Activated naive CD4-positive, alpha-beta T cell treated with Interleukin-2 at 50 U/mL for 16 hours (primary cell): ENCODE results near the gene PTPRM.

Experiments used
- DNase-seq: peaks from one replicate; pipeline ENCODE4 v3.0.0-alpha.2; 2020

PTPRM gene

DNA sequence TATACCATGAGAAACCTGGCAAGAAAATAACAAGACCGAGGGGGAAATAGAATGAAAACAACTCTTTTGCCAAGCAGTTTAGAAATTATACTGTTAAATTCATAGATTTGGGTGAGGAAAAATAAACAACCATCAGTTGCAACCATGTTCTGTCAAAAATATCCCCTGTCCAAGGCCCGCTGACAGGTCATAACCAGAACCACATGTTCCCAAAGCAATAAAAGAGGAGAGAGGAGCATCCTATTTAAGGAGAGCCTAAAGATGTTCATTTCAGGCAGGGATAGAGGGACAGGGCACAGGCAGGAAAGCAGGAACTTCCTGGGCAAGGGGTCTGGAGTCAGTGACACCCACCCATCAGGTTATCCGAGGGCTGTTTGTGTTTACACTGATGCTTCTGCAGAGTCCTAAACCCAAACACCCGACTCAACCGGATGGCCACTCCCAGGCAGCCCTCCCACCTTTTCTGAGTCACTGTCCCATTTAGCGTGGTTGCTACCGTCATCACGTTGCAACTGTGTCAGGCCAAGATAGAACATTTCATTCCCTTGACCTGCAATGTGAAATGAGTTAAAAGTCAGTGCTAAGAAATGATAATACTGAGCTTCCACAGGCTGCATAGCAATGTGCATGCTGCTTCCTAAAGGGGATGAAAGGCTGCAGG lies 573.9 kb downstream of the PTPRM start:
- no peak for DNase-seq

DNA sequence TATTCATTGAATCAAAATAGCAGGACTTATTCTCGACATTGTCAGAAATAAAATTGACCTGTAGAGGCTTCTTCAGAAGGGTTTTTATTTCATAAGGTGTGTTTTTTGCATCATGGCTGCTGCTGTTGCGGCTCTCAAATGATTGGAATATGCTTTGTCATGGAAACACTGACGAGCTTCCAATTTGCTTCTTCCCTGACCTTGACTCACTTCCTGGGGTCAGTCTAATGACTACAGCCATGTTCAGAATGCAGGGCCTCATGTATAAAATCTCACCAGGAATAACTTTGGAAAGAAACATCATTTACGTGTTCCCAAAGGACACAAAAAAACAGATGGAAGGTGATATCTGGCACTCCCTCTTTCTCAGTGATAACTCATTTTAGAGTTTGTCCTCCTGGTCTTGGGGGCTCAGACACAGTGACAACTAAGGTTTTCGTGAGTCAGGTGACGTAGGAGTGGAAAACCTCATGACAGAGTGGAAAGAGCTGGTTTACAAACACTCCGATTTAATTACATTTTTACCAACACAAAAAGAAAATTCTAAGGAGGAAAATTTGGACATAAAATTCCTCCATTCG lies 575.1 kb downstream of the PTPRM start:
- DNase-seq: no peak

DNA sequence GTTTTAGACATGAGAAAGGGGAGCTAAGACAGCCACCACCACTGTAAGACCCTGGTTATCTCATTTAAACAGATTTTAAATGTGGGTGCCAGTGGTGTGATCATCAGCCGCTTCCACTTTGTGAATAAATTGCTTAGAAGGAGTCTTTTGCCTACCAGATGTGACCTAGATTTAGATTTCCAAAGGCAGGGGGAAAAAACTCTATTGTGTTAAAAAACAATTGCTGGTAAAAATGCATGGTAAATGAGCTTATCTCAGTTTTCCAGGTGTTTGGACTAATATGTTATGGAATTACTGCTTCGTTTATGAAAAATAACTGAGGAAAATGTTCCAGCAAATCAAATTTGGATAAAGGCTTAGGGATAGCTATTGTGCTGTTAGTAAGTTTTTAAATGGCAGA lies 575.8 kb downstream of the PTPRM start:
- DNase-seq: no peak

DNA sequence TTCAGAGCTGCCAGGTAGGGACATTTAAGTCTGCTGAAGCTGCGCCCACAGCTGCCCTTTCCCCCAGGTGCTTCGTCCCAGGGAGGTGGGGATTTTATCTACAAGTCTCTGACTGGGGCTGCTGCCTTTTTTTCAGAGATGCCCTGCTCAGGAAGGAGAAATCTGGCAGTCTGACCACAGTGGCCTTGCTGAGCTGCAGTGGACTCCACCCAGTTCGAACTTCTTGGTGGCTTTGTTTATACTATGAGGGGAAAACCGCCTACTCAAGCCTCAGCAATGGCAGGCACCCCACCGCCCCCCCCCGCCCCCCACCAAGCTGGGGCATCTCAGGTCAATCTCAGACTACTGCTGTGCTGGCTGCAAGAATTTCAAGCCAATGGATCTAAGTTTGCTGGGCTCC lies 584.1 kb downstream of the PTPRM start:
- DNase-seq: no peak

DNA sequence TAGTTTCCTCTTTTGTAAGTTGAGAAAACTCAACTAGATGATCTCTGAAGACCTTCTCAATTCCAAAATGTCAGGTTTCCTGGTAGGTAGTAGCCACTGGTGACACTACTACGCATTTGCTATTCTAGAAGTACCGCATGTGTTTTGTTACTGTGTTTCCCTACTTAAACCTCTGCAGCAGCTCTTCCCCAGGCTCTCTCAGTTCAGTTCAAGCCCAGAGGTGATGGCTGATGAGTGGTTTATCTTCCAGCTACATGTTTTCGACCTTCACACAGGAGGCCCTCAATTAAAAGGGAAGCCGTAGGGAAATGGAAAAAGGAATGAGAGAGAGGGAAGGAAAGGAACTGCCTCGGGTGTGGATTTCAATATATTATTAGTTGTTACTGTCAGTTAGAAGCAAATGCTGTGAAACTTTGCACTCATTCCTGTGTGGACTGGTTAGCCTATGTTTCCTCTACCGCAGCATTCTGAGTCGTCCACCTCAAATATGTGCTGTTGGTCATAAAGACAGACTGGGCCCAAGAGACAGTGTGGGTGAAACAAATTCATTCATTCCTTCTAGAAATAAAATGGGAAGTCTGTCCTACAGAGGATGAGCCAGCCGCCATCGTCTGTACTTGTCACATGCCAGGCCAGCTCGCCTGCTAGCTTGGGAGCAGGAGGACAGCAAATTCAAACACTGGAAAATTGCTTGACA lies 586.9 kb downstream of the PTPRM start:
- DNase-seq: no peak

DNA sequence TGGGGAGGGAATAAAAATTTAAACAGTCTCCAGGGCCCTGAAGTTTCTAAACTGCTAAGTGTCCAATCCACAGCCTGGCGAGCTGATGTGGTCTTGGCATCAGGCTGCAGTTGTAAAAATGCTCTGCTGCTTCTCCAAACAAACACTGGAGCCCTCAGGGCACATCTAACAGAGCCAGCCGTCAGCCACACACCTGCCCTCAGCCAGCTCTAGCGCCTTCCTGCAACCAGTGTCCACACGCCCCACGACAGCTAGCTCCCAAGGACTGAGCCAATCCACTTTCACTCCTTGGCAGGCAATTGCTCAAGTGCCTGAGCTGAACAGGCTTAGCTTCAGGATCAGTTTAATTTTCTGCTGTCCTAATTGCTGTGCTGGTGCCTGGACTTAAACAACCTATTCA lies 595.7 kb downstream of the PTPRM start:
- no peak for DNase-seq

DNA sequence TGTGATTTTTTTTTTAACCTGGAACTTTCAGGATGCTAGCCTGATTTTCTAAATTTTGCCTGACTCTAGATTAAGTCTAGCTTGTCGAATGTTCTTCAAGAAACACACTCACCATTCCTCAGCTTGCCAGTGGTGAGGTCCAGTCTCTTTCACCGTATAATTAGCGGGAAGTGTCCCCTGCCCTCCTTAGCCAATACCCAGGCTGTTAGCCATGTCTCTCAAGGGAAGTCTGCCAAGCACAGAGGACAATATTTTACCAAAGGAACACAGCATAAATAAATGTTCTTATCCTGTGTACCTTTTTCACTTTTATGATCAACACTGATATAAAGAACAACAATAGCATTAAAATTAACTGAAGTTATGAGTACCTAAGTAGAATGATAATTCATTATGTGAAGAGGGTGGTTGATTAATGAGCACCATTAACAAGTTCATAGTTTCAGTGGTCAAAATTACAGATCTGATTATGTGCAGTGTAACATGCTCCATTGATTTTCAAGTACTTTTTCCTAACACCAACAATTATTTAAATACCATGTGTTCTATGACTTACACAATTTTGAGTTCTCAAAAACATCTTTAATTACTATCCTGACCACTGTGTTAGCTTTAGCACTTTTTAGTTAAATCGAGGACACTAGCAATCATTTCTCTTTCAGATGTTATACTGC lies 596.3 kb downstream of the PTPRM start:
- DNase-seq: no peak

DNA sequence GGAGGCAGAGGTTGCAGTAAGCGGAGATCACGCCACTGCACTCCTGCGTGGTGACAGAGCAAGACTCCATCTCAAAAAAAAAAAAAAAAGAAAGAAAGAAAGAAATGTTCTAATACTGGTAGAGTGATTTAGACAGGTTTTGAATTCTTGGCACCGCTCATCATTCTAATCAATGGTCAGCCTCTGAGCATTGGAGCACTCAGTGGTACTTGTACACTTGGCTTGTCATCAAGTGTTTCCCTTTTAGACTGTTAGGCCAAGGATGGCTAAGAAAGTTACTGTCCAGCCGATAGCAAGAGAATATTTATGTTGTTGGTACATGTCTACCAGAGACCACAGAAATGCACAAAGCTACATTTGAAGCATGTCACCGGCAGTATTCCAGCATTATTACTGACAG lies 598.0 kb downstream of the PTPRM start:
- DNase-seq: no peak

DNA sequence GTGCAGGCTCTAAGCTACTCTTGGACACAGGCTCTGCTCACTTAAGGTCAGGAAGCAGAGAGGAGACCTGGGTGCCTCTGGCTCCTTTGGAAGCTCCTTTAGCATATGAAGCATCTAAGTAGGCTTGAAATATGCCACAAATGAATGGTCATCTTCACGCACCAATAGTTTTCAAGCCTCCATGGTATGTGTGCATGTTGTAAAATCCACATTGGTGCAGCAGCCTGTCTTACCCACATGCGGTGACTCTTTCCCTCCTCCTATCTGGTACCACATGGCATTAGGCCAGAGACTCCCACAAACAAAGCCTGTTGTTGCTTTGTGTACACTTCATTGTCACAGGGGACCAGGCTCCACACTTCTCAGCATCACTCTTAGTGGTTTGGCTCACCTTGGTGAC lies 599.9 kb downstream of the PTPRM start:
- no peak for DNase-seq

DNA sequence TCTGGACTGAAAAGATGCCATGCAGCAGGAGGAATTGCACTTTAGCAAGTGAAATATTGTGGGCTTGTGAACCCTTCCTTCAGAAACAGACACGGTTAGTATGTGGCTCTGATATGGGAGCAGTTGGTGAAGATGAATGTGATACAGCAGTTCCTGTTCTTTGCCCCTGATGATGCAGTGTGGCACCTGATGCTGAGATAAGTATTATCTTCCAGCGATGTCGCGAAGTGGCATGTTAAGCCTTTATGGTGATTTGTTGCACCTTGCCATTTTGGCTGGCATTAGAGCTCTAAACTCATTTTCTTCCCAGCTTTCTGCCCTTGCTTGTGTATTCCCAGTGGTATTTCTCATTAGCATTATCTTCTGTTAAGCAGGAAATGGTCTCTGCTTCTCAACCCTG lies 600.6 kb downstream of the PTPRM start:
- DNase-seq: no peak

DNA sequence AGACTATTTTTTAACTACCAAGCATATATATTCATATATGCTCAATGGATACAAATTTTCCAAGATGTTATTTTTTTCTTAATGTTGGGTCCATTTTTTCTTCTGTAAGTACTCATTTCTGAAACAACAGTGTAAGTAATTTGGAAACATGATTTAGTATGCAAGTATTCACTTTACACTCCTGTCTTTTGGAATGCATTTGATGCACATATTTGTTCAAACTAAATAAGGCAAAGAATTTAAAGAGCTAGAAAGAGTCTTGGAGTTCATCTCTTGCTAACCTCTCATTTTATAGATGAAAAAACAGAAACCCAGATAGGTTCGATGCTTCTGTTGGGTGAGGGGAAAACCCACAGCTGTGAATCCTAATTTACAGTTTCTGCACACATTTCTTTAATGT lies 602.6 kb downstream of the PTPRM start:
- DNase-seq: no peak

DNA sequence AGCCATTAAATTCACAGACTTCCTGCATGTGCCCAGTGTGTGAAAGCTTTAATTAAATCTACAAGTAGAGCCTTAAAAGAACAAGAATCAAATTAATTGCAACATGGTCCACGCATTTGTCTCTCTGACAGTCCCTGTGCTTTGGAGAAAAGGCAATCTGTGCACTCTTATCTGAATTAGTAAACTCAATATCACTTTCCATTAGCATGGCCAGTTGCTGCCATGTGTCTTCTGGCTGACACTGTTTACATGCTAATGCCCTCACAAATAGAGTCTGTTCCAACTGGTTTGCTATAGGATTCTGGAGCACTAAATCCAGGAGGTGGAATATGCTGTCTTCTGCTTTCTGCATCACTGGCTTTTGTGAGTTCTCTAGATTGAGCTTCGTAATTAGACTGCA lies 607.7 kb downstream of the PTPRM start:
- no peak for DNase-seq

DNA sequence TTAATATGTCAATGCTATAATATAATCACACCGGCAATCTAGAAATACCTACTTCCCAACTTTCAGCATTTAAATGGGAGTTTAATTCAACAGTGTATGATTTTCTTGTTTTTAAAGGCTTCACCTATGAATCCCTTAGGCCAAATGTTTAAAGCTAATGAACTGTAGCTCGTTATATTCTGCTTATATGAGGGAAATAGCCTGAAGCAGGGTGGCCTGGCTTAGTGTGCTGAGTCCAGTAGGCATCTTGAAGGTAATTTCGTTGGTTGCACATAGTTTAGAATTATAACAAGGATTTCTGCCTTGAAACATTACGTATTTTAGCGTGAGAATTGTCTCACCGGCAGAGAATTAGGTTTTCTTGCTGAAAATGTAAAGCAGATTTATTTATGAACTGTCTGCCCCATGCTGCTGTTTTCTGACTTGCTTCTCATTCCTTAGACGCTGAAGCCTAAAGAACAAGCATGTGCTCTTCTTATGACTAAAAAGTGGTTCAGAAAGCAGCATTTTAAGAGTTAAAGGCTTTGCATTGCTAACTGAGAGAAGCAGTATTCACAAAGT lies 608.5 kb downstream of the PTPRM start:
- DNase-seq: no peak

DNA sequence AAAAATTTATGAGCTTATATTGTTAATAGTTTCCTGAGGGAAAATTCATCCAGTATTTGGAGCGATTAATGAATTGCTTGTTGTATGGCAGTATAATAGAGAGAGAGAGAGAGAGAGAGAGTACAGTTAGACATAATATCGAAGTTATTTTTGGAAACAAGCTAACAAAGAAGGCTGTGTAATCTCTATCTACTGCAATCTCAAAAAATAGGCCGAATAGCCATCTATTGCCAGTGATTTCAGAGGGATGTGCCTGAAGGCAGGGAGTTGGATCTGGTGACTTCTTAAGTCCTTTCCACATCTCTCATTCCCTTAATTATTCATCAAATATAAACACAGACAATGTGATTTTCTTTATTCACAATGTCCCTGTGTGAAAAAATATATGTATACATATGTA lies 609.0 kb downstream of the PTPRM start:
- DNase-seq: no peak

DNA sequence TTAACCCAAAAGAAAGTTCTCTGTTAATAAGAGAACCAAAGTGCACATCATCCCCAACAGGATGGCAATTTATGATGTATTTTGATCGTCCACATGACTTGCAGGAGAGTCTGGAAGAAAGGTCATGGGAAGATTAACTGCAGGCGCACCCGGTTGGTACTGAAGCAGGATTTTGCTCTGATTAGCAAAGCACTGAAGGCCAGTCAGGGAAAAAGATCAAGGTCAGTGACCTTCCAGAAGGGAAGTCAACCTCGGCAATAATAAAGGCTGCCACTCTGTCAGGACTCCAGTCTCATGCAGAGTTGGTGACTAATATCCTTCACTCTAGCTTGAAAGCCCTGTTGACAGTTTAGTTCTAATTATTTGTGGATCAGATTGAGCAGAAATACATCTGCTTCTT lies 609.4 kb downstream of the PTPRM start:
- DNase-seq: no peak

DNA sequence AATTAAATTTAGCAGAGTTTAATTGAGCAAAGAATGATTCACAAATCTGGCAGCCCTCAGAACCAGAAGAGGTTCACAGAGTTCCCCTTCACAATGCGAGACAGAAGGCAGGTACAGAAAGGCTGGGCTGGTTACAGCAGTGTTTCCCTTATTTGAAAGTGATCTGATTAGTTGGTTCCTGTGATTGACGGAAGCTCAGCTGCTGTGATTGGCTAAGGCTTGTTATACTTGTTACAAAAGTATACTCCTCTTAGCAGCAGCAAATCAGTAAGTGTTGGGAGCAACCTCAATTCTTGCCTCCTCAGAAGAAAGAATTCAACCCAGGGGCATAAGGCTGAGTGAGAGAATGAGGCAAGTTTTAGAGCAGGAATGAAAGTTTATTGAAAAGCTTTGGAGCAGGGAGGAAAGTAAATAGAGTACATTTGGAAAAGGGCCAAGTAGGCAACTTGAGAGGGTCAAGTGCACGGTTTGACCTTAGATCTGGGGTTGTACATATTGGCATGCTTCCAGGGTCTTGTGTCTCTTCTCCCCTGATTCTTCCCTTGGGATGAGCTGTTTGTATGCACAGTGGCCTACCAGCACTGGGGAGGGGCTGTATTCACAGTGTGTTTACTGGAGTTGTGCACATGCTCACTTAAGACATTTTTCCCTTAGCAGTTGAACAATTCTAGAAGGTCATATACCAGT lies 610.4 kb downstream of the PTPRM start:
- no peak for DNase-seq

DNA sequence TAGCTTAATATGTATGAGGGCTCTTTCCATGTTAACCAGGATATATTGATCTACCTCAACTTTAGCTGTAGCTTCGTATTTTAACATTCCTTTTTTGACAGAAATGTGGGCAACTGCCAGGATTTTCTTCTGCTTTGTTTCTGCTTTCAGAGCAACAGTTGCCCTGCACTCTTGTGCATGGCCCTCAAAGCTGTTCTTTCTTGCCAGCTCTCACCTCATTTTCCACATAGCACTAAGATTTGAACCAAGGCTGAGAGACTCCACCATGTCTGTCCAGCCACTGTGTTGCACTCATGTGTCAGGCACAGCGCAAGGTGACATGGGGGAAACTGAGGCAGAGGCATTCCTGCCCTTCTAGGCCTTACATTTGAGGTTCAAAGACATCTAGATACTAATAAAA lies 619.3 kb downstream of the PTPRM start:
- no peak for DNase-seq

DNA sequence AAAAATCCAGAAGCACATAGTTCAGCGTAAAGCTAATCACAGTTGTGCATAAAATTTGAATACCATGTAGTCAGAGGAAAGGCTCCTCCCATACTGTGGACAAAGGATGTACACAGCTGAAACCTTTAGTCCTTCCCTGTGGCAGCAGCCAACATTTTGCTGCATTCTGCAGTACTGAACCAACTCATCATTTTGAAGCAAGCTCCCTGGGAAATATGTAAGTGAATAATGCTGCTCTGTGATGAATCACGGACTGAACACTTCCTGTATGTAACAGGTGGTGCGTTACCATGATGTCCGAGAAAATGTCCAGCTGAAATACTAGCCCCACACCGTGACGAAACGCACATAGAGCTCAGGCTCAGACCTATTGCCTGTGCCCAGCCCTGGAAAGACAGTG lies 621.1 kb downstream of the PTPRM start:
- DNase-seq: no peak

DNA sequence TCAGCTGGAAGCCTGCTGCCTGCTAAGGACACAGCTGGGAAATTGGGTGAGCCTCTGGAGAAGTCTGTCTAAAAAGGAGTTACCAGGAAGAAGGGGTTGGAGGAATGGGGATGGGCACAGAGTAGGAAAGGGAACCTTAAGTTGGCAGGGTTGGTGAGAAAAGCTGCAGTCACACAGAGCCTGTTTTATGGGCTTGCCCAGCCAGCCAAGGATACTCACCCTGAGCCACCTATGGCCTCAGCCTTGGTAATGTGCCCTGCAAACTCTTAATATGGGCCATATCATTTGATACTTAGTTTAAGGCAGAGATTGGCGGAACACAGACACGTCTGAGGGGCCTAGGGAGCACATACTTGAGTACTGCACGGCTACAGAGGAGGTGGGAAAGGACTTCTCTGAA lies 623.9 kb downstream of the PTPRM start:
- no peak for DNase-seq

DNA sequence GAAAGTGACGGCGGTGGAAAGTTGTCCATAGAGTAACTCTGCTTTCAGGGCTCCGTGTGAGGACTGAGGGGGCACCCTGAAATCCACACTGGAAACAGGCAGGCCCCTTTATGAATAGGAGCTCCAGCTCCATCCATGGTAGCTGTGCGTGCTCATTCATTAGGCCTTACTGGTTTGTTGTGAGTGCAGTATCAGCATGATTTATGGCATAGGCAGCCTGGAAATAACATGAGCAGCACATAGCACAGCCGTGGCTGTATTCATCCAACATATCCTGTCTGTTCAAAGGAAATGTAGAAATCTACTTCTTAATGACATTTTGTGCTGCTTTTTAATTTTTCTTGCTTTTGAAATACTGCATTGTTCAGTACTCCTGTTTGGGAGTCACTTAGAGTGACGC lies 627.3 kb downstream of the PTPRM start:
- no peak for DNase-seq

DNA sequence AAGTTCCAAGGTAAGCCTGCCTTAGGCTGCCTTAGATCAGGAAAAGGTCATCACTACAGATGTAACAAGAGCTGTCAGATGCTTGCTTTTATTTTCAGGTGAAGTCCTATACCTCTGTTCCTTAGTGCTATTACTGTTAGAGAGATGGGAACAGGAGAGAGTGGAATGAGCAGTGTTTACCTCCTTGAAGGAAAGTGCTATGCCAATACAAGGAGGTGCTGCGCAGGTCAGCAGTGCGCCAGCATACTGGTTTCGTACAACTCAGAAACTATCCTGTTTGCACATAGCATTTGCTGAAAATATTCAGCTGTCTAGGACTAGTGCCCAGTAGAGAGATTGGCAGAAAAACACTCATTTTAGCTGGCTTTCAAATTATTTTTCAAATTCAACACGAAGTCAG lies 629.1 kb downstream of the PTPRM start:
- no peak for DNase-seq

DNA sequence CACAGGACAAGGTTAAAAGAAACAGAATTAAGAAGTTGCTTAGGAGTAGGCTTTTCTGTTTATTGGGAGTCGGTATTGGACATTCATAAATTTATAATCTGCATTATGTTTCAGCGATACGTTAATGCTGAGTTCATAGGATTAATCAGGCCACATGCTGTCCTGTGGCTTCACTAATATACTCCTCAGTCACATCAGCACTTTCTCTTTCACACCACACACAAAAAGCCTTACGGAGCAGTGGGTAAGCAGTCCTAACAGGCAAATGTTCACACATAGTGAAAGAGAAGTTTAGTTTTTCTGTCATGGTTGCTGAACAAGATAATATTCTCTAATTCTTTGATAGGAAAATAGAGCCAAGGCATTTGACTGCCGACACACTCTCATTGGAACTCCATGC lies 630.4 kb downstream of the PTPRM start:
- no peak for DNase-seq

DNA sequence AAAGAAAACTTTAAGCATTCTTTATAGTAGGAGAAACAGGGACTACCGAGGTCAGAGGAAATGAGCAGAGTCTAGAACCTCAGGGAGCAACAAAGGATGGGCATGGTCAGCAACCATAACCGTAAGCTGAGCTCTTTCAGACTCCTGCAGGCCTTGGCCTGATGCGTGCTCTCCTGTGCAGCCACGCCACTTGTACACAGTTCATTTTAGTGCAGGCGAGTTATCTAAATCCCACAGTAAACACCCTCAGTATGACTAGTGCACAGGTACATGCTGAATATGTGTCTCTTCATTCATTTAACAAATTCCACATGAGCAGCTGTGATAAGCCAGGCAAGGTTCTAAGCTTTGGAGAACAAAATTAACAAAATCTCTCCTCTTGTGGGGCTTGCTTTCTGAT lies 640.9 kb downstream of the PTPRM start:
- no peak for DNase-seq
